WTC11 (cell line): ENCODE measurements around the gene PDK2.

Experiments
- ATF1 ChIP-seq: sonication (generic); formaldehyde crosslinking; IDR thresholded peaks from 2 replicates; pipeline ENCODE4 v1.8.1; 2023; ENCODE audit warnings: mild to moderate bottlenecking, moderate library complexity, missing genetic modification reagents
- ELF4 ChIP-seq: sonication (generic); formaldehyde crosslinking; IDR thresholded peaks from 2 replicates; pipeline ENCODE4 v1.8.1; 2022; ENCODE audit warnings: low read depth, mild to moderate bottlenecking, moderate library complexity, missing genetic modification reagents
- FOXJ3 ChIP-seq: sonication (generic); formaldehyde crosslinking; IDR thresholded peaks from 2 replicates; pipeline ENCODE4 v1.9.0; 2021; ENCODE audit warnings: missing genetic modification reagents, mild to moderate bottlenecking, borderline replicate concordance
- IRF2 ChIP-seq: sonication (generic); formaldehyde crosslinking; IDR thresholded peaks from 2 replicates; pipeline ENCODE4 v1.8.0; 2022; ENCODE audit warnings: low read depth, missing genetic modification reagents, borderline replicate concordance
- SP1 ChIP-seq: sonication (generic); formaldehyde crosslinking; conservative IDR thresholded peaks from 2 replicates; pipeline ENCODE4 v1.8.1; 2022; ENCODE audit warnings: missing genetic modification reagents
- TEAD4 ChIP-seq: sonication (generic); formaldehyde crosslinking; IDR thresholded peaks from 2 replicates; pipeline ENCODE4 v1.8.0; 2022; ENCODE audit warnings: mild to moderate bottlenecking, missing genetic modification reagents
- TF ChIP-seq, protein P1 (sequence below): fragments of 200-600 bp; IDR thresholded peaks from 2 replicates; pipeline ENCODE4 v1.8.0; 2022; ENCODE audit warnings: antibody characterized with exemption
- TF ChIP-seq, protein P2 (sequence below): sonication (generic); formaldehyde crosslinking; IDR thresholded peaks from 2 replicates; pipeline ENCODE4 v1.8.0; 2022; ENCODE audit warnings: missing genetic modification reagents
- TF ChIP-seq, protein P3 (sequence below): fragments of 250-450 bp; sonication (Bioruptor Pico); IDR thresholded peaks from 2 replicates; pipeline ENCODE4 v1.9.0; 2021; ENCODE audit warnings: mild to moderate bottlenecking
- TF ChIP-seq, protein P4 (sequence below): sonication (generic); formaldehyde crosslinking; IDR thresholded peaks from 2 replicates; pipeline ENCODE4 v1.8.0; 2022; ENCODE audit warnings: mild to moderate bottlenecking, missing genetic modification reagents
- TF ChIP-seq, protein P5 (sequence below): sonication (generic); formaldehyde crosslinking; IDR thresholded peaks from 2 replicates; pipeline ENCODE4 v1.8.1; 2023; ENCODE audit warnings: mild to moderate bottlenecking, missing genetic modification reagents

DNA sequence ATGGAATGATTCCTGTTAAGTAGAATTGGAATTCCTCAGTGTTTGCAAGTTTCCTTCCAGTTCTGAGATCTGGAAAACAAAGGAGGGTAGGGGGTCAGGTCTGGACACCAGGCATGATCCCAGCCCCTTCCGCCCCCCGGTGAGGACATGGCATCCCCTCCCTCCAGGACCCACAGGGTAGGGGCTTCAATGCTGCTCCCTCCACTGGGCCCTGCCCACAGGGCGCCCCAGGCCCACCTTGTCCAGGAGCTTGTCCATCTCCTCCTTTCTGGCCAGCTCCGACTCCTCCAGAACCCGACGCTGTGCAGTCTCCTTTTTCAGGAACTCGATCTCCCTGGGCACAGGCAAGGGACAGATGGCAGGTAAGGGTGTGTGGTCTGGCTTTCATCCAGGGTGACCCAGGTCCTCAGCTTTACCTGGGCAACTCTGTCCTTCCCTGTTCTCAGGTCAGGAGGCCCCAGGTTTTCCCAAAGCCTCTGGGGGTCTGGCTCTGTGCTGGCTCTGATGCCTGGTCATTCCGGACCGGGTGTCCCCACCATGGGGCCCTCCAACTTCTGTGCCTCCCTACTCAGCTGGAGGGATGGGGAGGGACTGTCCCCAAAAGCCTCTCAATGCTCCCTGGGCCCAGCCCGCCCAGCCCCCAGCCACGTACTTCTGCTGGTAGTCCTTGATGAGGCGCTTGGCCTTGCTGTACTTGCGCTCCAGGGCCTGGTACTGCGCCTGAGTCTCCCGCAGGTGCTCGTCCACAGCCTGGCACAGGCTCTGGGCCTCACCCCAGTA, 40.4 kb downstream of the PDK2 start:
- TF ChIP-seq, protein P1, sequence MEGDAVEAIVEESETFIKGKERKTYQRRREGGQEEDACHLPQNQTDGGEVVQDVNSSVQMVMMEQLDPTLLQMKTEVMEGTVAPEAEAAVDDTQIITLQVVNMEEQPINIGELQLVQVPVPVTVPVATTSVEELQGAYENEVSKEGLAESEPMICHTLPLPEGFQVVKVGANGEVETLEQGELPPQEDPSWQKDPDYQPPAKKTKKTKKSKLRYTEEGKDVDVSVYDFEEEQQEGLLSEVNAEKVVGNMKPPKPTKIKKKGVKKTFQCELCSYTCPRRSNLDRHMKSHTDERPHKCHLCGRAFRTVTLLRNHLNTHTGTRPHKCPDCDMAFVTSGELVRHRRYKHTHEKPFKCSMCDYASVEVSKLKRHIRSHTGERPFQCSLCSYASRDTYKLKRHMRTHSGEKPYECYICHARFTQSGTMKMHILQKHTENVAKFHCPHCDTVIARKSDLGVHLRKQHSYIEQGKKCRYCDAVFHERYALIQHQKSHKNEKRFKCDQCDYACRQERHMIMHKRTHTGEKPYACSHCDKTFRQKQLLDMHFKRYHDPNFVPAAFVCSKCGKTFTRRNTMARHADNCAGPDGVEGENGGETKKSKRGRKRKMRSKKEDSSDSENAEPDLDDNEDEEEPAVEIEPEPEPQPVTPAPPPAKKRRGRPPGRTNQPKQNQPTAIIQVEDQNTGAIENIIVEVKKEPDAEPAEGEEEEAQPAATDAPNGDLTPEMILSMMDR = no peak
- TF ChIP-seq ELF4 (CRISPR knock-in tag) (no peak), ATF1 (CRISPR knock-in tag) (no peak), IRF2 (CRISPR knock-in tag) (no peak), SP1 (CRISPR knock-in tag) (no peak), TEAD4 (CRISPR knock-in tag) (no peak), FOXJ3 (no peak)
- TF ChIP-seq, protein P2, sequence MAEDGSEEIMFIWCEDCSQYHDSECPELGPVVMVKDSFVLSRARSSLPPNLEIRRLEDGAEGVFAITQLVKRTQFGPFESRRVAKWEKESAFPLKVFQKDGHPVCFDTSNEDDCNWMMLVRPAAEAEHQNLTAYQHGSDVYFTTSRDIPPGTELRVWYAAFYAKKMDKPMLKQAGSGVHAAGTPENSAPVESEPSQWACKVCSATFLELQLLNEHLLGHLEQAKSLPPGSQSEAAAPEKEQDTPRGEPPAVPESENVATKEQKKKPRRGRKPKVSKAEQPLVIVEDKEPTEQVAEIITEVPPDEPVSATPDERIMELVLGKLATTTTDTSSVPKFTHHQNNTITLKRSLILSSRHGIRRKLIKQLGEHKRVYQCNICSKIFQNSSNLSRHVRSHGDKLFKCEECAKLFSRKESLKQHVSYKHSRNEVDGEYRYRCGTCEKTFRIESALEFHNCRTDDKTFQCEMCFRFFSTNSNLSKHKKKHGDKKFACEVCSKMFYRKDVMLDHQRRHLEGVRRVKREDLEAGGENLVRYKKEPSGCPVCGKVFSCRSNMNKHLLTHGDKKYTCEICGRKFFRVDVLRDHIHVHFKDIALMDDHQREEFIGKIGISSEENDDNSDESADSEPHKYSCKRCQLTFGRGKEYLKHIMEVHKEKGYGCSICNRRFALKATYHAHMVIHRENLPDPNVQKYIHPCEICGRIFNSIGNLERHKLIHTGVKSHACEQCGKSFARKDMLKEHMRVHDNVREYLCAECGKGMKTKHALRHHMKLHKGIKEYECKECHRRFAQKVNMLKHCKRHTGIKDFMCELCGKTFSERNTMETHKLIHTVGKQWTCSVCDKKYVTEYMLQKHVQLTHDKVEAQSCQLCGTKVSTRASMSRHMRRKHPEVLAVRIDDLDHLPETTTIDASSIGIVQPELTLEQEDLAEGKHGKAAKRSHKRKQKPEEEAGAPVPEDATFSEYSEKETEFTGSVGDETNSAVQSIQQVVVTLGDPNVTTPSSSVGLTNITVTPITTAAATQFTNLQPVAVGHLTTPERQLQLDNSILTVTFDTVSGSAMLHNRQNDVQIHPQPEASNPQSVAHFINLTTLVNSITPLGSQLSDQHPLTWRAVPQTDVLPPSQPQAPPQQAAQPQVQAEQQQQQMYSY (CRISPR knock-in tag) = no peak
- TF ChIP-seq, protein P3, sequence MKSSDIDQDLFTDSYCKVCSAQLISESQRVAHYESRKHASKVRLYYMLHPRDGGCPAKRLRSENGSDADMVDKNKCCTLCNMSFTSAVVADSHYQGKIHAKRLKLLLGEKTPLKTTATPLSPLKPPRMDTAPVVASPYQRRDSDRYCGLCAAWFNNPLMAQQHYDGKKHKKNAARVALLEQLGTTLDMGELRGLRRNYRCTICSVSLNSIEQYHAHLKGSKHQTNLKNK = no peak
- TF ChIP-seq, protein P4, sequence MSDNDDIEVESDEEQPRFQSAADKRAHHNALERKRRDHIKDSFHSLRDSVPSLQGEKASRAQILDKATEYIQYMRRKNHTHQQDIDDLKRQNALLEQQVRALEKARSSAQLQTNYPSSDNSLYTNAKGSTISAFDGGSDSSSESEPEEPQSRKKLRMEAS = no peak
- TF ChIP-seq, protein P5, sequence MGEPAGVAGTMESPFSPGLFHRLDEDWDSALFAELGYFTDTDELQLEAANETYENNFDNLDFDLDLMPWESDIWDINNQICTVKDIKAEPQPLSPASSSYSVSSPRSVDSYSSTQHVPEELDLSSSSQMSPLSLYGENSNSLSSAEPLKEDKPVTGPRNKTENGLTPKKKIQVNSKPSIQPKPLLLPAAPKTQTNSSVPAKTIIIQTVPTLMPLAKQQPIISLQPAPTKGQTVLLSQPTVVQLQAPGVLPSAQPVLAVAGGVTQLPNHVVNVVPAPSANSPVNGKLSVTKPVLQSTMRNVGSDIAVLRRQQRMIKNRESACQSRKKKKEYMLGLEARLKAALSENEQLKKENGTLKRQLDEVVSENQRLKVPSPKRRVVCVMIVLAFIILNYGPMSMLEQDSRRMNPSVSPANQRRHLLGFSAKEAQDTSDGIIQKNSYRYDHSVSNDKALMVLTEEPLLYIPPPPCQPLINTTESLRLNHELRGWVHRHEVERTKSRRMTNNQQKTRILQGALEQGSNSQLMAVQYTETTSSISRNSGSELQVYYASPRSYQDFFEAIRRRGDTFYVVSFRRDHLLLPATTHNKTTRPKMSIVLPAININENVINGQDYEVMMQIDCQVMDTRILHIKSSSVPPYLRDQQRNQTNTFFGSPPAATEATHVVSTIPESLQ (CRISPR knock-in tag) = no peak
